Measurements from ENCODE around the gene C3AR1. TPM values are rescaled to one million over a fixed set of nuclear protein-coding genes. Genes with fewer than 3 reads are reported as not detected.
"Not testable (repeated sequence)": the region's sequence is repeated elsewhere in the genome, so short reads cannot be mapped to it uniquely, and the experiment has no call there.

The C3AR1 gene
- total RNA-seq = 0.09 TPM in 1 of 2 replicates, not detected in the other

GRCh38 chr12:8065991-8066594, at the start of gene C3AR1:
Gene C3AR1, minus strand, starts transcription at chr12:8066359. Its CDS starts 6,174 bp downstream, at chr12:8060185.
- DNase-seq = peak; percentile 81

DNA sequence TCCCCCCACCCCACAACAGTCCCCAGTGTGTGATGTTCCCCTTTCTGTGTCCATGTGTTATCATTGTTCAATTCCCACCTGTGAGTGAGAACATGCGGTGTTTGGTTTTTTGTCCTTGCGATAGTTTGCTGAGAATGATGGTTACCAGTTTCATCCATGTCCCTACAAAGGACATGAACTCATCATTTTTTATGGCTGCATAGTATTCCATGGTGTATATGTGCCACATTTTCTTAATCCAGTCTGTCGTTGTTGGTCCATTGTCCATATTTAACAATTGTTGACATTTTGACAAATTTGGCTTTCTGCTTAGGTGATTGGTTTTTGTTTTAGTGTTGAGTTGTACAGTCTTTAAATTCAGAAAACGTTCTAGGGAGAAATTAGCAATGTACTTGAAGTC, 47.0 kb upstream of the C3AR1 start:
- DNase-seq = not testable (repeated sequence)

DNA sequence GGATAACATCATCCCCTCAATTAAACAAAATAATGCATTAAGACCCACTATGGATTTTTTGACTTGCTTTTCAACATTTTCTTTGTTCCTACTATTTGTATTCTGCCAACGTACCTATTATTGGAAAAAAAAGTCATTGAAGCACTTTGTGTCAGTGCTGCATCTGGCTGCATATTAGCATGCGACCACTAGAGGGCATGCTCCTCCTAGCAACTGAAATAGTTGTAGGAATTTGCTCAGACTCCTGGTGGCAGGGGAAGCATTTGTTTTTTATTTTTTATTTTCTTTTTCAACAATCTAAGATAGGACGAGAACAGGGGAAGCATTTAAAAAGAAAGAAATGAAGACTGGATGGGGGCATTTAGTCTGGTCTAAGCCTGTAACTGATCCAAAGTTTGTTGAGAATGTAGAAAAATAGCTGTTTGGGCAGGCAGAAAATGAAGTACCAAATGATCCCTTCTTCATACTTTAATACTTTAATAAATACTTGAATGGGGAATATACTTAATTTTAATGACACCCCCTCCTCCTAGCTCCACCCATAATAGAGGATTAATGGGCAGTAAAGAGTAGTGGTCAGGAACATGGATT, 42.7 kb upstream of the C3AR1 start:
- peak; percentile 92 for DNase-seq

DNA sequence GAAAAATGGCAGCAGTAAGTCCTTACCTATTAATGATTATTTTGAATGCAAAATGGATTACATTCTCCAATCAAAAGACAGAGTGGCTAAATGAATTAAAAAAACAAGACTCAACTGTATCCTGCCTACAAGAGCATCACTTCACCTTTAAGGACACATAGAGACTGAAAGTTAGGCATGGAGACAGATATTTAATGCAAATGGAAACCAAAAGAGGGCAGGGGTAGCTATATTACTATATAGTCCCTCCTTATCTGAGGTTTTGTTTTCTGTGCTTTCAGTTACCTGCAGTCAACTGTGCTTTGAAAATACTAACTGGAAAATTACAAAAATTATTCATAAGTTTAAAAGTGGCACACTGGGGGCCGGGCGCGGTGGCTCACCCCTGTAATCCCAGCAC, 33.1 kb upstream of the C3AR1 start:
- no peak for DNase-seq

GRCh38 chr12:8096281-8096915, 30.2 kb upstream of the C3AR1 start:
- no peak for DNase-seq

GRCh38 chr12:8093291-8093690, 27.1 kb upstream of the C3AR1 start:
- DNase-seq = no peak

DNA sequence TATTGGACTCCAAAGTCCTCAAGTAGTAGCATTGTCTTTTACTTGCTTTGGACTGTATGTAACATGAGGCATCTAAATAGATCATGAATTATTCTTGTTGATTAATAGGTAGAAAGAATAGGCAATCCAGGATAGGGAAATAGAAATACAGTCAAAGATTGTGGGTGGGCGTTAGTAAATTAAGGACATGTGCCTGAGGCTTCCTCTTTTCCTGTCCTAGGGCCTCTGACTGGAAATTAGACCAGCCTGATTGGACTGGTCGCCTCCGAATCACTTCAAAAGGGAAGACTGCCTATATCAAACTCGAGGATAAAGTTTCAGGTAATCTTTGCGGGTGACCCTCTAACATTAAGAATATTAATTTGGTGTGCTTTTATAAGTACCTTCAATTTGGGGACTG, 23.6 kb upstream of the C3AR1 start:
- DNase-seq = no peak

GRCh38 chr12:8089277-8089676, 23.1 kb upstream of the C3AR1 start:
- DNase-seq = not testable (repeated sequence)

GRCh38 chr12:8088574-8088973, 22.4 kb upstream of the C3AR1 start:
- no peak for DNase-seq

DNA sequence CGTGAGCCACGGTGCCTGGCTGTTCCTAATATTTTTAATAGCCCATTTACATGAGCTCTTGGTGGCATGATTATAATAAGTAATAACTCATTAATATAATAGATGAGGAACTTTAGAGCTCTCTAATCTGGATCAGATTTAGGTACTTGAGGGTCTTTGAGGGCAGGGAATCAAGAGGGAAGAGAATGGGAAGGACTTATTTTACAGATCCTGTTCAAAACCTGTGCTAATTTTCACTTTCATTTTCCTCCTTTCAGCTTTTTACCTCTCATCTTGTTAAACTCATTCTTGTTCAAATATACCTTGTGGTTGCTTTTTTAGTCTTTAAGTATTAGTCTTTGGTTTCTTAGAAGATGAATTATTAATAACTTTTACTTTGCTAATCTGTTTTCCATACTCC, 21.5 kb upstream of the C3AR1 start:
- no peak for DNase-seq

GRCh38 chr12:8084351-8084750, 18.2 kb upstream of the C3AR1 start:
- not testable (repeated sequence) for DNase-seq

DNA sequence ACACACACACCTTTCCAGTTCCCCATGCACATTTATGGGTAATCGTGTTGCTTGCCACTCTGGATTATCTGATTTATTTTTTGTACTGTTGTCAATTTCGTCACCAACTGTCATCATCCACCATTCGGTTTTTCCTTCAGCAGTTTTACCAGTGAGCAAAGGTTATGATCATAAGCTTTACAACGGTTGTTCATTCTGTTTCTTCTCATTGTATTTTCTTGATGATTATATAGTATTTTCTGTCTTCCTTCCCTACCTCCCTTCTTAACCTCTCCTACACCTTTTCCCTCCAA, 16.6 kb upstream of the C3AR1 start:
- no peak for DNase-seq

DNA sequence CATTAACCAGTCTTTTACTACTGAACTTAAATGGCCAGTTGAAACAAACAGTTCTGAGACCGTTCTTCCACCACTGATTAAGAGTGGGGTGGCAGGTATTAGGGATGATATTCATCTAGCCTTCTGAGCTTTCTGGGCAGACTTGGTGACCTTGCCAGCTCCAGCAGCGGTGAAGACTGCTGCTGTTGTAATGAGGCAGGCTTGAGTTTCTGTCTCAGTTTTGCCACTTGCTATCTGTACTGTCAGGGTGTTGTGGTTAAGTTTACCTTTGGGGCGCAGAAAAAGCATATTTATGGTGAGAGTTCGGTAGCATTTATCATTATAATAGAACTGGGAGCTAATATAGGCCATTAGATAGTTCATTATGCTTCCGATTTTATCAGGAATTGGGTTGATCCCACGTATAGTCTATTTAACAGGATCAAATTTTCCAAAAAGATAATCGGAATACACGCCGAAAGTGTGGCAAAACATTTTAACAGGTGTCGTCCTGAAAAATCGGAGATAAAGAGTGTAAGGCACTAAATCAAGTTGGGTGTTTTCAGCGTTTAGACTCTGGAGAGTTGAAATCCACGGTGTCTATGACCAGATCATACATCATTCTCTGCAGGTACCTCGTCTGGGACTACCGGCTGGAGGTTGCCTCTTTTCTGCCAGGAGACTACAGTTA, 15.2 kb upstream of the C3AR1 start:
- peak; percentile 17 for DNase-seq

- DNase-seq = no peak
These were observed 14.0 kb upstream of the C3AR1 start for GRCh38 chr12:8080120-8080519.

DNA sequence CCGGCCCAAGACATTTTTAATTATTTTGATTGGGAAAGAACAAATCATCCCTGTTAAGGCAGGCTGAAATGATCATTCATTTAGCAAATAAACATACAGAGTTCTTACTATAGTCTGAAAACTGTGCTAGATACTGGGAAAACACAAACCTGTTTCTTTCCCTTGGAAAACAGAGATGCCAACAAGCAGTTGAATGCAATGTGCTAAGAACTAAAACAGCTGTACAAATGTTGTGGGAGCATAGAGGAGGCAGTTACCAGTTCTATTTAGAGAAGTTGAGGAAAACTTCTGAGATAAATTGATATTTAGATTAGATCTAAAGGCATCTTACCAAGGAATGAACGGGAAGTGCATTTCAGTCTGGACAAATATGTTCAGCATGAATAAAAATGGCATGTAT, 12.8 kb upstream of the C3AR1 start:
- no peak for DNase-seq

DNA sequence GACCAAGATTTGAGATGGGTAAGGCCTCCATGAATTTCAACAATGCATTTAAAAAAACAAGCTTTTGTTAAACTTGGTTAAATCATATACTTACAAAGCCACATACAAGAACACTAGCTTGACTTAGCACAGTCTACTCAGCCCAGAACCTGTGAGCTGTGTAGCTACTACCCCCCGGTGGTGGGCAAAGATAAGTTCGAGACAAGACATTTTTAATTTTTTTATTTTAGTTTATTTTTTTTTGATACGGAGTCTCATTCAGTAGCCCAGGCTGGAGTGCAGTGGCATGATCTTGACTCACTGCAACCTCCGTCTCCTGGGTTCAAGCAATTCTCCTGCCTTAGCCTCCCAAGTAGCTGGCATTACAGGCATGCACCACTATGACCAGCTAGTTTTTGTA, 12.2 kb upstream of the C3AR1 start:
- peak; percentile 89 for DNase-seq

- DNase-seq = peak; percentile 78
These were observed 11.0 kb upstream of the C3AR1 start for GRCh38 chr12:8077207-8077606.

DNA sequence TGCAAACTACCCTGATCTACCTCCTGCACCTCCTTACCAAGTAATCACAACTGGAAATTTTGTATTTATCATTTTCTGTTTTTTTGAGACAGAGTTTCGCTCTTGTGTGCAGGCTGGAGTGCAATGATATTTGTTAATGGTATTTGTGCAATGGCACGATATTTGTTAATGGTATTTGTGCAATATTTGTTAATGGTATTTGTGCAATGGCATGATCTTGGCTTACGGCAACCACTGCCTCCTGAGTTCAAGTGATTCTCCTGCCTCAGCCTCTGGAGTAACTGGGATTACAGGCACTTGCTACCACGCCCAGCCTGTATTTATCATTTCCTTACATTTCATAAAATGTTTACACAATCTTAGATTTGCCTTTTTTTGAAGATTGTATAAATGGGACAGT, 10.2 kb upstream of the C3AR1 start:
- DNase-seq = no peak

DNA sequence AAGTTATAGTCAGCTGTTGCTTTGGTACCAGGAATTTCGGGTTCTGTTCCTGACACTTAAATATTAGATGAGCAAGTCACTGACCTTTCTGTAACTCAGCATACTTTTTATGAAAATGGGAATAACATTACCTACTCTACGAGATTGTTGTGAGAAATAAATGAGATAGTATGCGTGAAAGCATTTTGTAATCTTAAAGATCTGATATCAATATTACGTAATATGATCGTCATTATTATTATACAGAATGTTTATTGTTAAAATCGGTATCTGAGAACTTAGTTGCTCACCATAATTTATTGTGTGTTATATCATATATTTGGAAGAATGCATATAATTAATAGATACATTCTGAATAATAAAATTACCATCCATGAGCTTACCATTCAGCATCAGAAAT, 9.8 kb upstream of the C3AR1 start:
- no peak for DNase-seq

DNA sequence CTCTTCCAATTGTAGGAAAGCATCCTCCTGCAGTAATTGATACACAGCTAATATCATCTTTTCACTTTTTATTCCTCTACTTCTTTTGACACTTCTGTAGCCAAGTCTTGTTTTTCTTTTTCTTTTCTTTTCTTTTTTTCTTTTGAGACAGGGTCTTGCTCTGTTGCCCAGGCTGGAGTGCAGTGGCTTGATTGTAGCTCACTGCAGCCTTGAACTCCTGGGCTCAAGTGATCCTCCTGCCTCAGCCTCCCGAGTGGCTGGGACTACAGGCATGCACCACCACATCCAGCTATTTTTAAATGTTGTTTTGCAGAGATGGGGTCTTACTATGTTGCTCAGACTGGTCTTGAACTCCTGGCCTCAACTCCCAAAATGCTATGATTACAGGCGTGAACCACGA, 5.7 kb upstream of the C3AR1 start:
- not testable (repeated sequence) for DNase-seq

DNA sequence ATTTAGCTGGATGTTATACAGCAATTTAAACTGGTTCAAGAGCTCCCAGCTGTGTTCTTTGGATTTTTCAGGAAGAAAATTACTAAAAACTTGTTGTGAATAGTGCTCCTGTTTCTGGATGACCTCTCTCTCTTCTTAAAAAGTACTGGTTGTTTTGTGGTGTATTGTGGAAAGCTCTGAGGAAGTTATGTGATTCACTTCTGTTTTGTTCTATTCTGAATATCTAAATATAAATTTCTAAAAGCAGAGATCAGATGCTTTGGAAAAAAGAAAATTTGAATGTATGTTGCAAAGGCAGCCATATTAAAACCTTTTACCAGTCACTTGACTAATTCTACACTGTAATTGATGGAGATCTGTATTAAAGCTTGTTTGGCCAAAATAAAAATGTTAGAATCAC, 3.4 kb upstream of the C3AR1 start:
- no peak for DNase-seq

DNA sequence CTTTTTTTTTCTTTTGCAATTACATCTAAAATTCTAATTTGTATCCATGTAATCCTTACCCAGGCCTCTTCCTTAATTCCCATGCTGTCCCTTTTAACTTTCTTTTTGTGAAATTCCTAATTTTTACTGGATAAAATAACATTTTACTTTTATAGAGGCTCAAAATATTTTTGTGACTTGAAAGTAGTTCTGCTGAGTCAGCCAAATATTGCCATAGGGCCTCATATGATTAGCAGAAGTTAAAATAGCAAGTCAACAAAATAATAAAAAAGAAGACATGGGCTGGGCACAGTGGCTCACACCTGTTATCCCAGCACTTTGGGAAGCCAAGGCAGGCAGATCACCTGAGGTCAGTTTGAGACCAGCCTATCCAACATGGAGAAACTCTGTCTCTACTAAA, 2.0 kb downstream of the C3AR1 start:
- DNase-seq = no peak

- no peak for DNase-seq
These were observed 7.7 kb downstream of the C3AR1 start for GRCh38 chr12:8058506-8058905.

GRCh38 chr12:8057839-8058238, 8.3 kb downstream of the C3AR1 start:
- no peak for DNase-seq

Data from dermis blood vessel endothelial cell (primary cell).